HepG2 (cell line): Measurements from ENCODE around the gene FHIT. TPM values are rescaled to one million over a fixed set of nuclear protein-coding genes. Genes with fewer than 3 reads are reported as not detected.

Experiments
- ATAC-seq: fragments of 200-7000 bp; cut with Tn5 transposase; 3 replicates; pipeline ENCODE4 v1.9.1; 2020; ENCODE audit warnings: mild to moderate bottlenecking, moderate library complexity
- BruUV-seq: library from RNA; stranded (reverse); fragments of 400-500 nt; replicated peaks from 2 replicates; lab custom pipeline; 2021; lab: Mats Ljungman, UMichigan
- CTCF ChIA-PET: fragments of 300-600 bp; formaldehyde crosslinking; extraction: SDS; loops from one replicate; lab custom pipeline; 2021; ENCODE audit warnings: low total read pairs, inconsistent platforms, low intra/inter-chr PET ratio; lab: Yijun Ruan, JAX
- POLR2A ChIA-PET: fragments of 350-600 bp; sonication (Branson Sonifier 250); formaldehyde crosslinking; loops from one replicate; lab custom pipeline; 2020; ENCODE audit warnings: antibody characterized with exemption, inconsistent platforms; lab: Yijun Ruan, JAX
- DNase-seq: peaks from one replicate; pipeline ENCODE4 v3.0.0-alpha.2; 2015; ENCODE audit warnings: low spot score
- FAIRE-seq: peaks from 3 replicates; lab custom pipeline; 2011; peaks lifted over from hg19 to GRCh38; lab: Jason Lieb, UNC
- H2AFZ ChIP-seq: one replicate; pipeline ENCODE4 v1.6.1; 2011; ENCODE audit warnings: low read length, inconsistent platforms
- H3K27ac ChIP-seq: fragments of 300-600 bp; 3 replicates; pipeline ENCODE4 v1.8.0; 2011; ENCODE audit warnings: mixed run types, mild to moderate bottlenecking, mixed read lengths, low read length, inconsistent platforms; ENCODE audit not compliant: insufficient read depth; ENCODE audit errors: extremely low read length
- H3K27me3 ChIP-seq, 2 experiments: fragments of 200-600 bp in 1 of 2; 2 replicates in 1 of 2; 3 replicates in 1 of 2; pipeline versions ENCODE4 v1.6.0 to v1.8.0; 2011; ENCODE audit warnings: low read length in 2 of 2, mild to moderate bottlenecking in 2 of 2, moderate library complexity in 2 of 2, inconsistent platforms in 1 of 2; ENCODE audit not compliant: insufficient read depth in 2 of 2, control insufficient read depth in 1 of 2
- H3K36me3 ChIP-seq, 2 experiments: fragments of 200-600 bp in 1 of 2; replicated peaks in 1 of 2; 2 replicates in 1 of 2; 3 replicates in 1 of 2; pipeline versions ENCODE4 v1.5.1 to v1.8.0; 2011; ENCODE audit warnings: low read length in 2 of 2, inconsistent platforms in 1 of 2; ENCODE audit not compliant: insufficient read depth in 2 of 2, control insufficient read depth in 1 of 2
- H3K4me1 ChIP-seq: 2 replicates; pipeline ENCODE4 v1.5.1; 2012; ENCODE audit warnings: low read length, inconsistent platforms; ENCODE audit not compliant: insufficient read depth
- H3K4me2 ChIP-seq: 2 replicates; pipeline ENCODE4 v1.6.0; 2011; ENCODE audit warnings: low read depth, low read length, inconsistent platforms
- H3K4me3 ChIP-seq, 3 experiments: fragments of 200-600 bp in 1 of 3; sonication (generic), shearing (Covaris generic) in 1 of 3; replicated peaks in 1 of 3; 2 replicates each; pipeline ENCODE4 v1.5.1; 2011 to 2016; ENCODE audit warnings: low read length in 3 of 3, inconsistent platforms in 2 of 3, low read depth in 2 of 3, mild to moderate bottlenecking in 2 of 3, control low read depth in 1 of 3, mixed read lengths in 1 of 3; ENCODE audit not compliant: insufficient read depth in 1 of 3
- H3K79me2 ChIP-seq: one replicate; pipeline ENCODE4 v1.6.1; 2011; ENCODE audit warnings: low read length, inconsistent platforms; ENCODE audit not compliant: insufficient read depth
- H3K9ac ChIP-seq: 2 replicates; pipeline ENCODE4 v1.6.0; 2011; ENCODE audit warnings: mild to moderate bottlenecking, low read depth, low read length, inconsistent platforms; ENCODE audit not compliant: insufficient read depth
- H3K9me3 ChIP-seq: 2 replicates; pipeline ENCODE4 v1.5.1; 2012; ENCODE audit warnings: mild to moderate bottlenecking, low read length
- H4K20me1 ChIP-seq: 2 replicates; pipeline ENCODE4 v1.6.0; 2011; ENCODE audit warnings: inconsistent platforms, mild to moderate bottlenecking, low read length, moderate library complexity; ENCODE audit not compliant: insufficient read depth
- FOXK1 ChIP-seq: sonication (generic); formaldehyde crosslinking; IDR thresholded peaks from 2 replicates; pipeline ENCODE4 v1.4.0; 2020; ENCODE audit warnings: low read depth, missing genetic modification reagents, borderline replicate concordance
- GLMP ChIP-seq: sonication (generic); formaldehyde crosslinking; IDR thresholded peaks from 2 replicates; pipeline ENCODE4 v1.9.0; 2021; ENCODE audit warnings: missing genetic modification reagents, mild to moderate bottlenecking, borderline replicate concordance
- KDM5A ChIP-seq: fragments of 200-600 bp; sonication (generic); IDR thresholded peaks from 2 replicates; pipeline ENCODE4 v1.7.0; 2018; ENCODE audit warnings: antibody characterized with exemption, mild to moderate bottlenecking, low read length, borderline replicate concordance
- MBD4 ChIP-seq: IDR thresholded peaks from 2 replicates; pipeline ENCODE4 v1.6.1; 2012; ENCODE audit warnings: low read length, inconsistent platforms, borderline replicate concordance
- MTA1 ChIP-seq: sonication (generic); formaldehyde crosslinking; IDR thresholded peaks from 2 replicates; pipeline ENCODE4 v1.4.0; 2020; ENCODE audit warnings: missing genetic modification reagents, mild to moderate bottlenecking, borderline replicate concordance
- NFRKB ChIP-seq: fragments of 450-650 bp; IDR thresholded peaks from 2 replicates; pipeline ENCODE4 v1.6.1; 2017
- ZBTB43 ChIP-seq: sonication (generic); formaldehyde crosslinking; conservative IDR thresholded peaks from 2 replicates; pipeline ENCODE4 v1.4.0; 2020; ENCODE audit warnings: missing genetic modification reagents
- ZNF205 ChIP-seq: IDR thresholded peaks from 2 replicates; pipeline ENCODE4 v1.6.1; 2018; ENCODE audit warnings: missing biosample characterization, missing genetic modification reagents
- WGBS: methylation state at CpG from one replicate; pipeline ENCODE4 v1.1.6; 2017; ENCODE audit warnings: low lambda C conversion rate; 5-methylcytosine and 5-hydroxymethylcytosine counted together
- in situ Hi-C: cut with HindIII; loops from 2 replicates; pipeline ENCODE4 v1.10.0; 2017; ENCODE audit warnings: low pct_unique_long_range_greater_than_20kb; ENCODE audit not compliant: extremely low pct_ligation_motif_present
- intact Hi-C: fragments of 100-400 bp; cut with micrococcal nuclease; formaldehyde crosslinking; loops from one replicate; pipeline ENCODE4 v1.10.0; 2022; ENCODE audit not compliant: unreplicated experiment
- polyA plus RNA-seq, 8 experiments: library from polyadenylated mRNA; depleted of rRNA in 3 of 8; stranded (reverse) in 7 of 8; unstranded in 1 of 8; fragments of >200 nt; fragmentation: Illumina TruSeq in 4 of 8; extraction: Trizol in 4 of 8; gene quantifications; 2 replicates each; pipeline versions ENCODE4 v1.2.1 to v1.2.3, GENCODE V29; 2011 to 2016; ENCODE audit warnings: low read depth in 4 of 8, missing spikeins in 1 of 8, mixed read lengths in 1 of 8; ENCODE audit not compliant: insufficient read depth in 1 of 8
- total RNA-seq, 5 experiments: library from RNA; depleted of rRNA; stranded (reverse); fragments of >200 nt; fragmentation: Illumina TruSeq; extraction: Trizol; gene quantifications; 2 replicates each; pipeline ENCODE4 v1.2.3, GENCODE V29; 2016; ENCODE audit warnings: low read depth in 1 of 5

FHIT gene
- total and polyA plus RNA-seq, 2 of the 13 experiments (the other 11 are each of a cell fraction or from before 2014, with no cell fraction given) = 4.0 to 4.6 TPM

- Histone ChIP-seq H3K4me3 (no peak overlapping the region), H3K36me3 (no peaks in the 10 kb centered on the region), H3K4me2 (no peak overlapping the region), H2AFZ (no peak overlapping the region), H3K4me1 (no peaks in the 10 kb centered on the region), H3K27ac (no peak overlapping the region), H4K20me1 (no peaks in the 10 kb centered on the region), H3K9ac (no peak overlapping the region), H3K9me3 (no peaks in the 10 kb centered on the region), H3K27me3 (no peaks in the 10 kb centered on the region), H3K79me2 (no peaks in the 10 kb centered on the region)
- intact Hi-C loops = no loop called here
- in situ Hi-C loops = no loop called here
- no TSS peak for BruUV-seq
- DNase-seq = no peak
- no peak for TF ChIP-seq GLMP (CRISPR knock-in tag)
- no peak for TF ChIP-seq ZNF205 (CRISPR knock-in tag)
- TF ChIP-seq ZBTB43 (CRISPR knock-in tag) = no peak
- TF ChIP-seq NFRKB = no peak
- ChIA-PET POLR2A (no interaction called here), CTCF (no interaction called here)
- FAIRE-seq = no peak
- 15% methylated on average over 2 of the region's 2 CpGs for WGBS
- no peak for ATAC-seq
These were observed 609.9 kb downstream of the FHIT start for GRCh38 chr3:60641354-60641753.

GRCh38 chr3:60636846-60637245, 614.4 kb downstream of the FHIT start:
- no peak overlapping the region for H3K9ac ChIP-seq
- BruUV-seq = no TSS peak
- DNase-seq (no peak), FAIRE-seq (no peak), ATAC-seq (no peak)
- H3K4me3 ChIP-seq = no peak overlapping the region
- intact Hi-C loops = no loop called here
- no peak overlapping the region for H3K27ac ChIP-seq
- in situ Hi-C loops = no loop called here
- POLR2A ChIA-PET = no interaction called here
- no peaks in the 10 kb centered on the region for H3K79me2 ChIP-seq
- CTCF ChIA-PET = no interaction called here
- no peaks in the 10 kb centered on the region for H3K36me3 ChIP-seq
- no peak overlapping the region for H3K4me2 ChIP-seq
- H3K9me3 ChIP-seq = no peaks in the 10 kb centered on the region
- no peak overlapping the region for H2AFZ ChIP-seq
- TF ChIP-seq KDM5A (no peak), MBD4 (no peak), MTA1 (CRISPR knock-in tag) (no peak), FOXK1 (CRISPR knock-in tag) (no peak)
- H3K27me3 ChIP-seq = no peaks in the 10 kb centered on the region
- H4K20me1 ChIP-seq = no peaks in the 10 kb centered on the region
- no peaks in the 10 kb centered on the region for H3K4me1 ChIP-seq
